Brain microvascular endothelial cell (primary cell): ENCODE results near the gene FCHSD2.

Experiments used
- DNase-seq: peaks from one replicate; pipeline ENCODE4 v3.0.0-alpha.2; 2020
- H3K27ac ChIP-seq: fragments of 250-450 bp; sonication (Bioruptor Pico); 2 replicates; pipeline ENCODE4 v1.5.1; 2020; ENCODE audit warnings: mild to moderate bottlenecking, moderate library complexity
- H3K27me3 ChIP-seq: fragments of 250-450 bp; sonication (Bioruptor Pico); replicated peaks from 2 replicates; pipeline ENCODE4 v1.5.1; 2020; ENCODE audit warnings: mild to moderate bottlenecking
- H3K36me3 ChIP-seq: fragments of 250-450 bp; sonication (Bioruptor Pico); replicated peaks from 2 replicates; pipeline ENCODE4 v1.5.1; 2020; ENCODE audit warnings: mild to moderate bottlenecking
- H3K4me3 ChIP-seq: 2 replicates; pipeline ENCODE4 v1.5.1; 2011; ENCODE audit warnings: low read depth, mild to moderate bottlenecking, control low read depth, low read length, moderate library complexity
- in situ Hi-C: cut with HindIII; loops from 2 replicates; pipeline ENCODE4 v1.10.0; 2017; ENCODE audit warnings: low sequenced_read_pairs, low pct_ligation_motif_present
- TF ChIP-seq, protein P1 (sequence below): IDR thresholded peaks from 2 replicates; pipeline ENCODE4 v1.5.1; 2011; ENCODE audit warnings: low read depth, mild to moderate bottlenecking, moderate library complexity, low read length, control low read depth, inconsistent platforms; ENCODE audit errors: missing control alignments

Gene FCHSD2

DNA sequence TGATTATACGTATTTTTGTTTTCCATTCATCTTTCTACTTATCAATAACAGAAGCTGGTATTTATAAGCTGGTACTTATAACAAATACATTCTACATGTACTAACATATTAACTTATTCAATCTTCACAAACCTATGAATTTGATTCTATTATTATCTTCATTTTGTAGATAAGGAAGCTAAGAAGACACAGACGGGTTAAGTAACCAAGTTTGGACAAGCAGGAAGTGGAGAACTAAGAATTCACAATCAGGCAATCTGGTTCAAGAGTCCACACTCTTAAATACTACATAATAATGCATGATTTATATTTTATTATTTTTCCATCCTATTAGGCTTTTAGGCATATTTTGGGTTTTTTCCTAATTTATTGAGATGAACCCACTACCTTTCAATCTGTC, 25.0 kb downstream of the FCHSD2 start:
- Histone ChIP-seq H3K27ac (no peak overlapping the region), H3K36me3 (no peaks in the 10 kb centered on the region), H3K27me3 (no peaks in the 10 kb centered on the region), H3K4me3 (no peak overlapping the region)
- DNase-seq = no peak
- TF ChIP-seq, protein P1, sequence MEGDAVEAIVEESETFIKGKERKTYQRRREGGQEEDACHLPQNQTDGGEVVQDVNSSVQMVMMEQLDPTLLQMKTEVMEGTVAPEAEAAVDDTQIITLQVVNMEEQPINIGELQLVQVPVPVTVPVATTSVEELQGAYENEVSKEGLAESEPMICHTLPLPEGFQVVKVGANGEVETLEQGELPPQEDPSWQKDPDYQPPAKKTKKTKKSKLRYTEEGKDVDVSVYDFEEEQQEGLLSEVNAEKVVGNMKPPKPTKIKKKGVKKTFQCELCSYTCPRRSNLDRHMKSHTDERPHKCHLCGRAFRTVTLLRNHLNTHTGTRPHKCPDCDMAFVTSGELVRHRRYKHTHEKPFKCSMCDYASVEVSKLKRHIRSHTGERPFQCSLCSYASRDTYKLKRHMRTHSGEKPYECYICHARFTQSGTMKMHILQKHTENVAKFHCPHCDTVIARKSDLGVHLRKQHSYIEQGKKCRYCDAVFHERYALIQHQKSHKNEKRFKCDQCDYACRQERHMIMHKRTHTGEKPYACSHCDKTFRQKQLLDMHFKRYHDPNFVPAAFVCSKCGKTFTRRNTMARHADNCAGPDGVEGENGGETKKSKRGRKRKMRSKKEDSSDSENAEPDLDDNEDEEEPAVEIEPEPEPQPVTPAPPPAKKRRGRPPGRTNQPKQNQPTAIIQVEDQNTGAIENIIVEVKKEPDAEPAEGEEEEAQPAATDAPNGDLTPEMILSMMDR = no peak
- in situ Hi-C loops = no loop called here

DNA sequence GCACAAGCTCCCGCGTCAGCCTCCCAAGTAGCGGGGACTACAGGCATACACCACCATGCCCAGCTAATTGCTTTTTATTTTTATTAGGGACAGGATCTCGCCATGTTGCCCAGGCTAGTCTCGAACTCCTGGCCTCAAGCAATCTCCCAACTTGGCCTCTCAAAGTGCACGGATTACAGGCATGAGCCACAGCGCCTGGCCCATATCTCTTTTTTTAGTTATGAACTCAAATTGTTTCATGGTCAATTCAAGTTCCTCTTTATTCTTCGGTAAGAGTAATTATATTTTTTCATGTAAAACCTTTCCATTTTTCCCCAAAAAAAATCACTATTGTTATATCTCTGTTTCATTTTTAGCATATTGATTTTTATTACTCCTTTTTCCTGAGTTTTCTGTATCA, 25.5 kb downstream of the FCHSD2 start:
- DNase-seq = no peak
- in situ Hi-C loops = no loop called here
- TF ChIP-seq, protein P1 = no peak
- no peak overlapping the region for H3K27ac ChIP-seq
- H3K36me3 ChIP-seq = no peaks in the 10 kb centered on the region
- H3K27me3 ChIP-seq = no peaks in the 10 kb centered on the region
- H3K4me3 ChIP-seq = no peak overlapping the region

DNA sequence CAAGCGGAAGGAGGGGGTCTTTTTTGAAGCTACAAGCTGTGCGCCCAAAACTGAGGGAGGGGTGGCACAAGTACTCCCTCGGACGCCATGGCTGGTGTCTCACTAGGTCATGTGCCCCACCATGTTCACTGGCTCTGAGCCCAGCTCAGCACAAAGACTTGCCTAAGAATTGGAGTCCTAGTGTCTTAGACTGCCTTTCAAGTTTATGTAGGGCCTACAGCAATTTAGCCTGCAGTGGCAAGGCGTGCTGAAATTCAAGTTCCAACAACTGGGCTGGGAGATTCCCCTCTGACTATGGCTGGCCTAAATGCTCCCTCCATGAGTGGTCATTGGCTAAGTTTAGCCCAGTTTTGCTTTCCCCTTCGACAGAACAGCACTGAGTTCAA, 27.3 kb downstream of the FCHSD2 start:
- DNase-seq = no peak
- Histone ChIP-seq H3K36me3 (no peaks in the 10 kb centered on the region), H3K4me3 (no peak overlapping the region), H3K27me3 (no peaks in the 10 kb centered on the region), H3K27ac (no peak overlapping the region)
- TF ChIP-seq, protein P1 = no peak
- in situ Hi-C loops = no loop called here

GRCh38 chr11:73114110-73114834, 27.8 kb downstream of the FCHSD2 start:
- in situ Hi-C loops = no loop called here
- H3K4me3 ChIP-seq = no peak overlapping the region
- H3K36me3 ChIP-seq = no peaks in the 10 kb centered on the region
- H3K27ac ChIP-seq = no peak overlapping the region
- H3K27me3 ChIP-seq = no peaks in the 10 kb centered on the region
- no peak for DNase-seq
- TF ChIP-seq, protein P1 = no peak

GRCh38 chr11:73113426-73113825, 28.7 kb downstream of the FCHSD2 start:
- in situ Hi-C loops = no loop called here
- no peak overlapping the region for H3K27ac ChIP-seq
- no peaks in the 10 kb centered on the region for H3K36me3 ChIP-seq
- no peak overlapping the region for H3K4me3 ChIP-seq
- no peak for DNase-seq
- TF ChIP-seq, protein P1 = no peak
- H3K27me3 ChIP-seq = no peaks in the 10 kb centered on the region

GRCh38 chr11:73107597-73107996, 34.5 kb downstream of the FCHSD2 start:
- Histone ChIP-seq H3K36me3 (no peaks in the 10 kb centered on the region), H3K27me3 (no peaks in the 10 kb centered on the region), H3K4me3 (no peak overlapping the region), H3K27ac (no peak overlapping the region)
- TF ChIP-seq, protein P1 = no peak
- no peak for DNase-seq
- in situ Hi-C loops = no loop called here
